ENCODE results near the gene ANAPC10. TPM values are rescaled to one million over a fixed set of nuclear protein-coding genes. Genes with fewer than 3 reads are reported as not detected.

The ANAPC10 gene
- total and polyA plus RNA-seq, 4 donors = 17.8 to 53.7 (median 21.6) TPM

- H3K4me3 ChIP-seq = no peak overlapping the region
- no peak for TF ChIP-seq CTCF (IDR thresholded peaks at IDR 0.05; ENCODE audit: control extremely low read depth, extremely low read depth)
- H3K4me1 ChIP-seq (ENCODE audit: control insufficient read depth in 5 of 5, insufficient read depth in 5 of 5, low read length in 5 of 5) = peaks cover 0 to 7% (median 0%) of the 10 kb centered on the region in 5 donors
- H3K36me3 ChIP-seq (ENCODE audit: control insufficient read depth in 4 of 4, insufficient read depth in 4 of 4, low read length in 4 of 4) = peaks cover 1 to 4% (median 3%) of the 10 kb centered on the region in 4 donors
- WGBS, 2 donors = 85 to 90% methylated on average over 2 of the region's 2 CpGs
- ATAC-seq (ENCODE audit: insufficient read depth, low FRiP score) (no peak), DNase-seq (no peak)
- no peak overlapping the region for H3K27ac ChIP-seq (ENCODE audit: low read depth in 1 of 2, low read length in 1 of 2)
- H3K27me3 ChIP-seq (ENCODE audit: control insufficient read depth in 3 of 3, insufficient read depth in 3 of 3, low read length in 2 of 3) = no peaks in the 10 kb centered on the region
- H3K9ac ChIP-seq (ENCODE audit: insufficient read depth in 1 of 2, low read length in 2 of 2) = no peak overlapping the region
- no peaks in the 10 kb centered on the region for H3K9me3 ChIP-seq (ENCODE audit: control insufficient read depth in 4 of 4, insufficient read depth in 3 of 4, low read length in 3 of 4)
Measured at GRCh38 chr4:144989306-144989705, 108.7 kb downstream of the ANAPC10 start.

GRCh38 chr4:144985531-144985930 lies 112.5 kb downstream of the ANAPC10 start:
- no peak for ATAC-seq (ENCODE audit: insufficient read depth, low FRiP score)
- 92 to 95% methylated on average over 1 of the region's 1 CpG for WGBS, 2 donors

GRCh38 chr4:144985014-144985413 lies 113.0 kb downstream of the ANAPC10 start:
- Histone ChIP-seq H3K9me3 (ENCODE audit: control insufficient read depth in 4 of 4, insufficient read depth in 3 of 4, low read length in 3 of 4) (peaks cover 0 to 3% (median 0%) of the 10 kb centered on the region in 4 donors), H3K36me3 (ENCODE audit: control insufficient read depth in 4 of 4, insufficient read depth in 4 of 4, low read length in 4 of 4) (no peaks in the 10 kb centered on the region), H3K27me3 (ENCODE audit: control insufficient read depth in 3 of 3, insufficient read depth in 3 of 3, low read length in 2 of 3) (no peaks in the 10 kb centered on the region), H3K4me3 (no peak overlapping the region), H3K4me1 (ENCODE audit: control insufficient read depth in 5 of 5, insufficient read depth in 5 of 5, low read length in 5 of 5) (no peaks in the 10 kb centered on the region), H3K9ac (ENCODE audit: insufficient read depth in 1 of 2, low read length in 2 of 2) (no peak overlapping the region), H3K27ac (ENCODE audit: low read depth in 1 of 2, low read length in 1 of 2) (no peak overlapping the region)
- no peak for TF ChIP-seq CTCF (IDR thresholded peaks at IDR 0.05; ENCODE audit: control extremely low read depth, extremely low read depth)
- DNase-seq (no peak), ATAC-seq (ENCODE audit: insufficient read depth, low FRiP score) (no peak)

More at GRCh38 chr4:144985531-144985930, 112.5 kb downstream of the ANAPC10 start:
- DNase-seq = no peak
- Histone ChIP-seq H3K9ac (ENCODE audit: insufficient read depth in 1 of 2, low read length in 2 of 2) (no peak overlapping the region), H3K27ac (ENCODE audit: low read depth in 1 of 2, low read length in 1 of 2) (no peak overlapping the region), H3K36me3 (ENCODE audit: control insufficient read depth in 4 of 4, insufficient read depth in 4 of 4, low read length in 4 of 4) (no peaks in the 10 kb centered on the region), H3K27me3 (ENCODE audit: control insufficient read depth in 3 of 3, insufficient read depth in 3 of 3, low read length in 2 of 3) (no peaks in the 10 kb centered on the region), H3K4me1 (ENCODE audit: control insufficient read depth in 5 of 5, insufficient read depth in 5 of 5, low read length in 5 of 5) (peaks cover 0 to 2% (median 0%) of the 10 kb centered on the region in 5 donors), H3K9me3 (ENCODE audit: control insufficient read depth in 4 of 4, insufficient read depth in 3 of 4, low read length in 3 of 4) (peaks cover 0 to 3% (median 0%) of the 10 kb centered on the region in 4 donors), H3K4me3 (no peak overlapping the region)
- no peak for TF ChIP-seq CTCF (IDR thresholded peaks at IDR 0.05; ENCODE audit: control extremely low read depth, extremely low read depth)

- Histone ChIP-seq H3K4me3 (no peak overlapping the region), H3K9ac (ENCODE audit: insufficient read depth in 1 of 2, low read length in 2 of 2) (no peak overlapping the region), H3K36me3 (ENCODE audit: control insufficient read depth in 4 of 4, insufficient read depth in 4 of 4, low read length in 4 of 4) (no peaks in the 10 kb centered on the region), H3K4me1 (ENCODE audit: control insufficient read depth in 5 of 5, insufficient read depth in 5 of 5, low read length in 5 of 5) (no peaks in the 10 kb centered on the region), H3K27ac (ENCODE audit: low read depth in 1 of 2, low read length in 1 of 2) (no peak overlapping the region), H3K9me3 (ENCODE audit: control insufficient read depth in 4 of 4, insufficient read depth in 3 of 4, low read length in 3 of 4) (peaks cover 0 to 3% (median 0%) of the 10 kb centered on the region in 4 donors), H3K27me3 (ENCODE audit: control insufficient read depth in 3 of 3, insufficient read depth in 3 of 3, low read length in 2 of 3) (no peaks in the 10 kb centered on the region)
- no peak for TF ChIP-seq CTCF (IDR thresholded peaks at IDR 0.05; ENCODE audit: control extremely low read depth, extremely low read depth)
- no peak for ATAC-seq (ENCODE audit: insufficient read depth, low FRiP score)
- WGBS, 2 donors = 74 to 89% methylated on average over 3 of the region's 3 CpGs
- DNase-seq = no peak
Measured at GRCh38 chr4:144984241-144984640, 113.8 kb downstream of the ANAPC10 start.

Measured in lung (tissue), 12 donors.